HG02885 (cell line): ENCODE results near the gene MKI67.
"Not testable (repeated sequence)": the region's sequence is repeated elsewhere in the genome, so short reads cannot be mapped to it uniquely, and the experiment has no call there.

Experiments
- ATAC-seq: cut with Tn5 transposase; IDR thresholded peaks from one replicate; pipeline ENCODE4 v1.9.1; 2021; ENCODE audit warnings: mild to moderate bottlenecking; ENCODE audit not compliant: unreplicated experiment, poor library complexity

MKI67 gene

DNA sequence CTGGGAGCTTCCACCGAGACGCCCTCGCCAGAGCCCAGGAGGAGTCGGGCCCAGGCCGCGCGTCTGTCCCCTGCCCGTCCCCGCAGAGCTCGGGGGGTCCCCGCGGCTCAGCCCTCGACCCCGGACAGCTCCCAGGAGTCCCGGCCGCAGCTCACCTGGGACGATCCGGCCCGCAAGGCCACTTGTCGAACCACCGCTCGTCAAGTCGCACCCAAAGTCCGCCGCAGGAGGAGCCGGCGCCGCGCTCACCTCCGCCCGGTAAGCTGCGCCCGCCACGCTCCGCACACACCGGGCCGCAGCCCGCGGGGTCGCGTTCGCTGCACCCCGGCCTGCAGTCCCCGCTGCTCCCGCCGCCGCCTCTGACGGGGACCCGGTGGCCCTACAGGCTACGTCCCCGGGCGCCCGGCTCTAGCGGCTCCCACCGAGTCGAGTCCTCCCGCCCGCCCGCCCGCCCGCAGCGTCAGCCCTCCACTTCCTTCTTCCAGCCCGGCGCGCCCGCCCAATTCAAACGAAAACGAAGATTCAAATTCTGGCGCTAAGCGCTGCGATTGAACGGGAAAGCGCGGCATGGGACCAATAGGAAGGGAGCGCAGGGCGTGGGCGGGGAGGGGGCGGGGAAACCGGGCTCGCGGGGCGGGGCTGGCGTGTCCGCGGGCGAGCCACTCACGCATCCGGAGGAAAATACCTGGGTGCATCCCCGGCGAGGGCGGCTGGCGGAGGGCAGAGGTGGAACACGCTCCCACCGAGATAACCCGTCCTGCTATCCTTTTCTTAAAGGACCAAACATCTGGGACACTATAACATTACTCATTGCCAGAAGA lies at the start of gene MKI67:
Gene MKI67 (minus strand): TSS at position 480 of the 821 bp plus-strand sequence. CDS start 756 bp downstream, outside the sequence.
- peak; percentile 76 for ATAC-seq

- ATAC-seq = no peak
These were observed 48.6 kb upstream of the MKI67 start for GRCh38 chr10:128174581-128175559.

- no peak for ATAC-seq
These were observed 47.2 kb upstream of the MKI67 start for GRCh38 chr10:128173386-128173785.

- ATAC-seq = no peak
These were observed 46.5 kb upstream of the MKI67 start for GRCh38 chr10:128172756-128173155.

DNA sequence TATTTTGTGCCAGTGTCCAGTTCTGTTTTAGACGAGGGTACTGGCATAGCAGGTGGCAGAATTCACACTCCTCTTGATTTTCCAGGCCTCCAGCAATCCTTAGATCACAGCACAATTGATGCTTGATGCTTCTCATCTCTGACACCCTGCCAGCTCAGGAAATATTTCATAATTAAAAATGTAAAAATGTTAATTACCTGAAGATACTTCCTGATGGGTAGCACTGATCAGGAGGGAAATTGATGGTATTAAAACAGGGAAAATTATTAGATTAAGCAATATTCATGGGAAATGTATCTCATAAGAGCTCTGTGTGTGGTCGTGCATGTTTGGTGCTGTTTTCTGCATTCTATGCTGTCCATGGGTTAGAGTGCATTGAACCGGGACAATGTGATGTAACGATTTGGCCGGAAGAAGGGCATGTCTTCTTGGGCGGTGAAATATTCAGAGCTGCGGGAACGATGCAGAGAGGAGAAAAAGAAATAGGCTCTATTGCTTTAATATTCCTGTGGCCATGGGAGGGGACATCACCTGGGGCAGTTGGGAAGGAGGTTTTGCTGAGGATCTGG lies 43.7 kb upstream of the MKI67 start:
- ATAC-seq = no peak

DNA sequence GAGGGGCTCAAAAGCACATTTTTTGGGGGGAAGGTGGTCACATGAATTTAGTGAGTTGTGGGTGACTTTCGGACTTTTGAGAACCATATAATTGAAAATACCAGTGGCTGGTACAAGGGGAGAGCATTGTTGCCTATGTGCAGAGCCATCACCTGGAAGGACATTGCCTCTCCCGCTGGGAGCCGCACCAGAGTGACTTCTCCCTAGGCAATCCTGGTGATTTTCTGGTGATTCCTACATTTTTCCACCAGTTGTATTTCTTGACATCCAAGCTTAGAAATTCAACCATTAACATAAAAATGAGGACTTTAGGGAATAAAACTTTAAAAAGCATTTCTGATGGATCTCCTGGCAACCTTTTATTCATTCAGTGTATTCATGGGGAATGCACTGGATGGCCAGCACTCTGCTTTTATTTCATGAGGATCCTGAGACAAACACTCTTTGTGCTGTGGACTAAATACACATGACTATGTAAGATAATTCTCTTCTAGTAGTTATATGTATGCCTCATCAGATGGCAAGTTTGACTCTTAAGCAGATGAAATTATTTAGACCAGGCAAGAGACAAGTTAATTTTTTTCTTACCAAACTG lies 41.8 kb upstream of the MKI67 start:
- no peak for ATAC-seq

- ATAC-seq = not testable (repeated sequence)
These were observed 40.9 kb upstream of the MKI67 start for GRCh38 chr10:128167123-128167522.

GRCh38 chr10:128166151-128166550 lies 39.9 kb upstream of the MKI67 start:
- no peak for ATAC-seq

GRCh38 chr10:128165536-128165935 lies 39.3 kb upstream of the MKI67 start:
- ATAC-seq = no peak

GRCh38 chr10:128163701-128164100 lies 37.5 kb upstream of the MKI67 start:
- ATAC-seq = no peak

GRCh38 chr10:128161031-128161430 lies 34.8 kb upstream of the MKI67 start:
- ATAC-seq = no peak

DNA sequence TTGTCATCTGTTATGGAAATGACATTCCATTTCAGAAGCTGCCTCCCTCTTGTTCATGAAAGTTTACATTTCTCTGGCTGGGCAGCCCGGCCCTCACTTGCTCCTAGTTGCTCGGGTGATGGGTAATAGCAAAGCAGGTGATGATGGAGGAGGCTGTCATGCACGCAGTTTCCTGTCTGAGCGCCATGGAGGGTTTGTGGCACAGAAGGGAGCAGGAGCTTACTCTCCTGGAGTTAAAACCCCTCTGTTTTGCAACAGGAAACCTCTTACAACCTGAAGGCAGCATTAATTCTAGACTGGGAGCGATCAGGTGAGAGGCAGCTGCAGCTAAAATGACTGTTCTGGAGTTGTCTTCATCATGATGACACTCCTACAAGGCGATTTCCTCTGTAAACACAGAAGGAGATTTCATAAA lies 34.1 kb upstream of the MKI67 start:
- no peak for ATAC-seq

DNA sequence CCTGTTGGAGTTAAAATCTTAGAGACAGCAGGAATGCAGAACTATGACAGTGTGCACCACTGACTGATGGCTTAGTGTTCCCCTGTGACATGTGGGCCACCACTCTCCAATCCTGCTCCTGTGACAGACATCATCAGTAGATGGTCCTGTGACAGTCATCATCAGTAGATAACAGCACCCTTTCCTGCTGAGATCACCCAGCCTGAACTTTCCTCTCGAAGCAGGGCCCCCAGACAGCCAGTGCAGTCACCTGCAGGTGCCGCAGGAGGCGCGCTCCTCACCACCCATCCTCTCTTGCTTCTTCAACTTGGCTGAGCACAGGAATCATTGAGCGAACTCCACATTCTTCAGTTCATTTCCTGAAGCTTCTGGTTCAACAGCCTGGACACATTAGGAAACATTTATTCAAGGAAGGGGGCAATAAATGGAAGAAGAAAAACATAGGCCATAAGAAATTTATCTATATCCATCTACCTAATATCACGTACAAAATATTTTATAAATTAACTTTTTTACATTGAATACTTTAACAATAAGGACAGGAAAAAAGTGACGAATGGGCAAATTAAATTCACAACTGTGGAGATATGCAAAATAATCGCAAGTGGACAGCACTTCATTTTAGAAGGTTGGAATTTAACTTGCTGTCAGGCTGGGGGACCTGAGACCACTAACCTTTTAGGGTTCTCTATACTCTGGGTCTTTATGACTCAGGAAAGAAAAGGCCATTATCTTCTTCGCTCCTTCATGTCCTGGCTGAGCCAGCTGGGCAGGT lies 32.0 kb upstream of the MKI67 start:
- no peak for ATAC-seq

GRCh38 chr10:128156999-128157755 lies 31.0 kb upstream of the MKI67 start:
- ATAC-seq = no peak

- ATAC-seq = no peak
These were observed 26.7 kb upstream of the MKI67 start for GRCh38 chr10:128152741-128153580.

- ATAC-seq = no peak
These were observed 24.8 kb upstream of the MKI67 start for GRCh38 chr10:128151031-128151430.

DNA sequence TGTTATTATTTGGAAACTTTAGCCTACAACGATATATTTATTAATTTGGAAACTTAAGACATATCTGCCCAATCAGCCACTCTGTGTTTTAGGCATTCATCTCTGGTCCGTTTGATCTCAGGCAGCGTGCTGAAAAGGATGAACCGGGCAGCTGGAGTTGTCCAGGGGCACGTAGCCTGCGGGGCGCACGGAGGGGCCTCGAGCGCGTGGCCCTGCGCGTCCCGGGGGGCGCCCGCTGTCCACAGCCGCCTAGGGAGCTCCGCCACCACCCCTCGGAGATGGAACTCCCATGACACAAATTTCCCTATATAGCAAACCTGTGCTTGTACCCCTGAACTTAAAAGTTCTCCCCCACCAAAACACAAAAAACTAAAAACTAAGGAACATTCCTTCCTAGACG lies 24.3 kb upstream of the MKI67 start:
- ATAC-seq = no peak

- peak; percentile 90 for ATAC-seq
These were observed 23.8 kb upstream of the MKI67 start for GRCh38 chr10:128150045-128150493.
